ENCODE results near the gene RCBTB2. TPM values are rescaled to one million over a fixed set of nuclear protein-coding genes. Genes with fewer than 3 reads are reported as not detected.
A peak's percentile ranks its signal among the peaks of the same experiment; 100 is the strongest.

The RCBTB2 gene
- total and polyA plus RNA-seq, 4 donors, result 4.1 to 9.0 (median 5.4) TPM

DNA sequence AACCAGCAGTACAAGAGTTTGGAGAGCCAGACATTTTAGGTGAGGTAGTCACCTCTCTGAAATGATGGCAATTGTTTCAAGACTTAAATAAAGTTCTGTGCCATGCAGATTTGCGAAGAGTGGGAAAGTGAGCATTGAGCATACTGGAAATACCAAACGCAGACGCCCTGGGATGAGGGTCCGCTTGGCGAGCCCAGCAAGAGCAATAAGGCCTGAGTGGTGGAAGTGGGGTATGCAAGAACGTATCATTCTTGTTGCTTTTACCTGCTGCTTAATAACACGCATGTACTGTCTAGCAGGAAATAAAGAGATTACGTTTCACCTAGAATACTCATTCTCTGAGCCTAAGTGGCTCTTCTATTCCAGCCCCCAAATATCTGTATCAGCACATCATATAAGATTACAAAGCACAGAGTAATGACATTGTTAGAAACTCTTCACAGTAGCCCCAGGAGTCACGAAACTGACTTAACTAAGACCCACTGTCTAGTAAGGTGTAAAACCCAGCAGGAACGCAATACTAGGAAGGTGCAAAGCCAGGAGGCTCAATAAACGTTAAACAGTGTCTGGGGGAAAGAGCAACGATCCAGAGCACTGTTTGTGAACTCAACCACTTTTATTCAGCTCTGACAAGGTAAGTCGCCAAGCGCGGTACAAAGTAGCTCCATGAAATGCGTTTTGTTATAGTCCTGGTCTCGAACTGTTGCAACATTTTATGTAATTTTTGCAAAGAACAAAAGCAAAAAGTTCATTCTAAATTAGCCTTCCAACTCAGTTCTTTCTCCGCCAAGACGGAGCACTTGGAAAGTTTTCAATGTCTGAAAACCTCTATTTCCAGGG is 1.2 kb downstream of the RCBTB2 start:
- TF ChIP-seq NR2F2 (IDR thresholded peaks at IDR 0.05) (no peak), YY1 (IDR thresholded peaks at IDR 0.05) (no peak), TAF1 (conservative IDR thresholded peaks at IDR 0.05) (peak; percentile 56), HNF4G (IDR thresholded peaks at IDR 0.05) (no peak), JUND (IDR thresholded peaks at IDR 0.05) (no peak), FOXA1 (IDR thresholded peaks at IDR 0.05) (no peak), GABPA (IDR thresholded peaks at IDR 0.05 in 1 of 2, conservative IDR thresholded peaks at IDR 0.05 in 1 of 2) (no peak), HNF4A (conservative IDR thresholded peaks at IDR 0.05) (peak in 1 of 2 donors; percentile 11), RXRA (IDR thresholded peaks at IDR 0.05) (no peak), FOXA2 (IDR thresholded peaks at IDR 0.05) (no peak), RAD21 (IDR thresholded peaks at IDR 0.05) (no peak)
- TF ChIP-seq, protein P1, sequence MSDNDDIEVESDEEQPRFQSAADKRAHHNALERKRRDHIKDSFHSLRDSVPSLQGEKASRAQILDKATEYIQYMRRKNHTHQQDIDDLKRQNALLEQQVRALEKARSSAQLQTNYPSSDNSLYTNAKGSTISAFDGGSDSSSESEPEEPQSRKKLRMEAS (IDR thresholded peaks at IDR 0.05), result no peak
- TF ChIP-seq, protein P2, sequence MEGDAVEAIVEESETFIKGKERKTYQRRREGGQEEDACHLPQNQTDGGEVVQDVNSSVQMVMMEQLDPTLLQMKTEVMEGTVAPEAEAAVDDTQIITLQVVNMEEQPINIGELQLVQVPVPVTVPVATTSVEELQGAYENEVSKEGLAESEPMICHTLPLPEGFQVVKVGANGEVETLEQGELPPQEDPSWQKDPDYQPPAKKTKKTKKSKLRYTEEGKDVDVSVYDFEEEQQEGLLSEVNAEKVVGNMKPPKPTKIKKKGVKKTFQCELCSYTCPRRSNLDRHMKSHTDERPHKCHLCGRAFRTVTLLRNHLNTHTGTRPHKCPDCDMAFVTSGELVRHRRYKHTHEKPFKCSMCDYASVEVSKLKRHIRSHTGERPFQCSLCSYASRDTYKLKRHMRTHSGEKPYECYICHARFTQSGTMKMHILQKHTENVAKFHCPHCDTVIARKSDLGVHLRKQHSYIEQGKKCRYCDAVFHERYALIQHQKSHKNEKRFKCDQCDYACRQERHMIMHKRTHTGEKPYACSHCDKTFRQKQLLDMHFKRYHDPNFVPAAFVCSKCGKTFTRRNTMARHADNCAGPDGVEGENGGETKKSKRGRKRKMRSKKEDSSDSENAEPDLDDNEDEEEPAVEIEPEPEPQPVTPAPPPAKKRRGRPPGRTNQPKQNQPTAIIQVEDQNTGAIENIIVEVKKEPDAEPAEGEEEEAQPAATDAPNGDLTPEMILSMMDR (IDR thresholded peaks at IDR 0.05; ENCODE audit: low read depth, low read length, missing input control), result no peak
- TF ChIP-seq, protein P3, sequence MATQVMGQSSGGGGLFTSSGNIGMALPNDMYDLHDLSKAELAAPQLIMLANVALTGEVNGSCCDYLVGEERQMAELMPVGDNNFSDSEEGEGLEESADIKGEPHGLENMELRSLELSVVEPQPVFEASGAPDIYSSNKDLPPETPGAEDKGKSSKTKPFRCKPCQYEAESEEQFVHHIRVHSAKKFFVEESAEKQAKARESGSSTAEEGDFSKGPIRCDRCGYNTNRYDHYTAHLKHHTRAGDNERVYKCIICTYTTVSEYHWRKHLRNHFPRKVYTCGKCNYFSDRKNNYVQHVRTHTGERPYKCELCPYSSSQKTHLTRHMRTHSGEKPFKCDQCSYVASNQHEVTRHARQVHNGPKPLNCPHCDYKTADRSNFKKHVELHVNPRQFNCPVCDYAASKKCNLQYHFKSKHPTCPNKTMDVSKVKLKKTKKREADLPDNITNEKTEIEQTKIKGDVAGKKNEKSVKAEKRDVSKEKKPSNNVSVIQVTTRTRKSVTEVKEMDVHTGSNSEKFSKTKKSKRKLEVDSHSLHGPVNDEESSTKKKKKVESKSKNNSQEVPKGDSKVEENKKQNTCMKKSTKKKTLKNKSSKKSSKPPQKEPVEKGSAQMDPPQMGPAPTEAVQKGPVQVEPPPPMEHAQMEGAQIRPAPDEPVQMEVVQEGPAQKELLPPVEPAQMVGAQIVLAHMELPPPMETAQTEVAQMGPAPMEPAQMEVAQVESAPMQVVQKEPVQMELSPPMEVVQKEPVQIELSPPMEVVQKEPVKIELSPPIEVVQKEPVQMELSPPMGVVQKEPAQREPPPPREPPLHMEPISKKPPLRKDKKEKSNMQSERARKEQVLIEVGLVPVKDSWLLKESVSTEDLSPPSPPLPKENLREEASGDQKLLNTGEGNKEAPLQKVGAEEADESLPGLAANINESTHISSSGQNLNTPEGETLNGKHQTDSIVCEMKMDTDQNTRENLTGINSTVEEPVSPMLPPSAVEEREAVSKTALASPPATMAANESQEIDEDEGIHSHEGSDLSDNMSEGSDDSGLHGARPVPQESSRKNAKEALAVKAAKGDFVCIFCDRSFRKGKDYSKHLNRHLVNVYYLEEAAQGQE (IDR thresholded peaks at IDR 0.05), result peak; percentile 16
- TF ChIP-seq, protein P4, sequence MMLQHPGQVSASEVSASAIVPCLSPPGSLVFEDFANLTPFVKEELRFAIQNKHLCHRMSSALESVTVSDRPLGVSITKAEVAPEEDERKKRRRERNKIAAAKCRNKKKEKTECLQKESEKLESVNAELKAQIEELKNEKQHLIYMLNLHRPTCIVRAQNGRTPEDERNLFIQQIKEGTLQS (IDR thresholded peaks at IDR 0.05), result no peak
- TF ChIP-seq, protein P5, sequence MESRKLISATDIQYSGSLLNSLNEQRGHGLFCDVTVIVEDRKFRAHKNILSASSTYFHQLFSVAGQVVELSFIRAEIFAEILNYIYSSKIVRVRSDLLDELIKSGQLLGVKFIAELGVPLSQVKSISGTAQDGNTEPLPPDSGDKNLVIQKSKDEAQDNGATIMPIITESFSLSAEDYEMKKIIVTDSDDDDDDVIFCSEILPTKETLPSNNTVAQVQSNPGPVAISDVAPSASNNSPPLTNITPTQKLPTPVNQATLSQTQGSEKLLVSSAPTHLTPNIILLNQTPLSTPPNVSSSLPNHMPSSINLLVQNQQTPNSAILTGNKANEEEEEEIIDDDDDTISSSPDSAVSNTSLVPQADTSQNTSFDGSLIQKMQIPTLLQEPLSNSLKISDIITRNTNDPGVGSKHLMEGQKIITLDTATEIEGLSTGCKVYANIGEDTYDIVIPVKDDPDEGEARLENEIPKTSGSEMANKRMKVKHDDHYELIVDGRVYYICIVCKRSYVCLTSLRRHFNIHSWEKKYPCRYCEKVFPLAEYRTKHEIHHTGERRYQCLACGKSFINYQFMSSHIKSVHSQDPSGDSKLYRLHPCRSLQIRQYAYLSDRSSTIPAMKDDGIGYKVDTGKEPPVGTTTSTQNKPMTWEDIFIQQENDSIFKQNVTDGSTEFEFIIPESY (IDR thresholded peaks at IDR 0.05), result no peak
- WGBS, result 37% methylated on average over 19 of the region's 19 CpGs
- no peaks in the 10 kb centered on the region for H3K9me3 ChIP-seq (ENCODE audit: control insufficient read depth in 4 of 4, low read length in 3 of 4)
- peak overlapping the region; percentile 70 to 92 (median 87) for H3K4me3 ChIP-seq (ENCODE audit: low read depth in 1 of 3, low read length in 3 of 3)
- no peaks in the 10 kb centered on the region for H3K27me3 ChIP-seq (ENCODE audit: control insufficient read depth in 4 of 4, insufficient read depth in 4 of 4, low read length in 3 of 4)
- peak overlapping the region; percentile 87 to 98 for H3K27ac ChIP-seq (ENCODE audit: low read depth in 1 of 2, low read length in 2 of 2)
- no peaks in the 10 kb centered on the region for H3K36me3 ChIP-seq (ENCODE audit: control insufficient read depth in 4 of 4, insufficient read depth in 3 of 4, low read depth in 1 of 4, low read length in 3 of 4)
- DNase-seq (ENCODE audit: low spot score), result no peak
- peaks cover 1 to 22% (median 4%) of the 10 kb centered on the region in 4 donors for H3K4me1 ChIP-seq (ENCODE audit: control insufficient read depth in 4 of 4, insufficient read depth in 4 of 4, low read length in 3 of 4)
- H3K9ac ChIP-seq (ENCODE audit: low read depth in 1 of 2, low read length in 2 of 2), result peak overlapping the region; percentile 97 to 99
